Hepatocyte (in vitro differentiated cells): ENCODE data around the gene ARL6IP4. TPM values are rescaled to one million over a fixed set of nuclear protein-coding genes. Genes with fewer than 3 reads are reported as not detected.
A peak's percentile ranks its signal among the peaks of the same experiment; 100 is the strongest.

Experiments used
- DNase-seq: peaks from one replicate; pipeline ENCODE4 v3.0.0-alpha.2; 2016; ENCODE audit warnings: low spot score
- H2AFZ ChIP-seq: fragments of 200-600 bp; sonication (generic); 2 replicates; pipeline ENCODE4 v1.6.0; 2016; ENCODE audit warnings: antibody characterized with exemption, mild to moderate bottlenecking
- H3K27ac ChIP-seq: fragments of 200-600 bp; sonication (generic); 2 replicates; pipeline ENCODE4 v1.5.1; 2016; ENCODE audit warnings: mild to moderate bottlenecking
- H3K27me3 ChIP-seq: fragments of 200-600 bp; sonication (generic); 2 replicates; pipeline ENCODE4 v1.6.1; 2016
- H3K36me3 ChIP-seq: fragments of 200-600 bp; sonication (generic); replicated peaks from 2 replicates; pipeline ENCODE4 v1.5.1; 2016; ENCODE audit warnings: low read depth; ENCODE audit not compliant: insufficient read depth
- H3K4me1 ChIP-seq: fragments of 200-600 bp; sonication (generic); 2 replicates; pipeline ENCODE4 v1.5.1; 2016; ENCODE audit warnings: mild to moderate bottlenecking, moderate library complexity; ENCODE audit not compliant: insufficient read depth
- H3K4me2 ChIP-seq: fragments of 200-600 bp; sonication (generic); 2 replicates; pipeline ENCODE4 v1.6.0; 2016
- H3K4me3 ChIP-seq: fragments of 200-600 bp; sonication (generic); 2 replicates; pipeline ENCODE4 v1.5.1; 2016; ENCODE audit warnings: mild to moderate bottlenecking
- H3K79me2 ChIP-seq: fragments of 200-600 bp; sonication (generic); 2 replicates; pipeline ENCODE4 v1.6.0; 2017; ENCODE audit warnings: mild to moderate bottlenecking
- H3K9me2 ChIP-seq: fragments of 200-600 bp; sonication (generic); replicated peaks from 2 replicates; pipeline ENCODE4 v1.6.0; 2017; ENCODE audit warnings: mild to moderate bottlenecking; ENCODE audit not compliant: insufficient read depth
- H3K9me3 ChIP-seq: fragments of 200-600 bp; sonication (generic); 2 replicates; pipeline ENCODE4 v1.5.1; 2016; ENCODE audit warnings: low read depth, mild to moderate bottlenecking
- H4K20me1 ChIP-seq: fragments of 200-600 bp; sonication (generic); 2 replicates; pipeline ENCODE4 v1.6.0; 2016; ENCODE audit warnings: mild to moderate bottlenecking; ENCODE audit not compliant: insufficient read depth, poor library complexity, severe bottlenecking
- WGBS: methylation state at CpG from one replicate; pipeline ENCODE4 v1.1.6; 2016; ENCODE audit warnings: low lambda C conversion rate; ENCODE audit errors: missing lambda C conversion rate; 5-methylcytosine and 5-hydroxymethylcytosine counted together
- microRNA-seq: library from miRNA; unstranded; fragments of <30 nt; microRNA quantifications from one replicate; pipeline ENCODE4, GENCODE V29; 2017
- polyA plus RNA-seq: library from polyadenylated mRNA; unstranded; fragments of >200 nt; fragmentation: Nextera tagmentation; extraction: Ambion mirVana; gene quantifications from 2 replicates; pipeline ENCODE4 v1.2.1, GENCODE V29; 2016
- small RNA-seq: library from RNA; depleted of rRNA; stranded (forward); fragments of <200 nt; gene quantifications from one replicate; pipeline ENCODE3, GENCODE V24; 2014
- total RNA-seq: library from RNA; depleted of rRNA; stranded (reverse); fragments of >200 nt; gene quantifications from 2 replicates; pipeline ENCODE4 v1.2.3, GENCODE V29; 2014
- TF ChIP-seq, protein P1 (sequence below): fragments of 200-600 bp; sonication (generic); IDR thresholded peaks from 2 replicates; pipeline ENCODE4 v1.5.1; 2016; ENCODE audit warnings: antibody characterized with exemption, mild to moderate bottlenecking; ENCODE audit not compliant: poor library complexity

The ARL6IP4 gene
- total and polyA plus RNA-seq, 2 experiments from 2014 or later, result 138 to 248 TPM

DNA sequence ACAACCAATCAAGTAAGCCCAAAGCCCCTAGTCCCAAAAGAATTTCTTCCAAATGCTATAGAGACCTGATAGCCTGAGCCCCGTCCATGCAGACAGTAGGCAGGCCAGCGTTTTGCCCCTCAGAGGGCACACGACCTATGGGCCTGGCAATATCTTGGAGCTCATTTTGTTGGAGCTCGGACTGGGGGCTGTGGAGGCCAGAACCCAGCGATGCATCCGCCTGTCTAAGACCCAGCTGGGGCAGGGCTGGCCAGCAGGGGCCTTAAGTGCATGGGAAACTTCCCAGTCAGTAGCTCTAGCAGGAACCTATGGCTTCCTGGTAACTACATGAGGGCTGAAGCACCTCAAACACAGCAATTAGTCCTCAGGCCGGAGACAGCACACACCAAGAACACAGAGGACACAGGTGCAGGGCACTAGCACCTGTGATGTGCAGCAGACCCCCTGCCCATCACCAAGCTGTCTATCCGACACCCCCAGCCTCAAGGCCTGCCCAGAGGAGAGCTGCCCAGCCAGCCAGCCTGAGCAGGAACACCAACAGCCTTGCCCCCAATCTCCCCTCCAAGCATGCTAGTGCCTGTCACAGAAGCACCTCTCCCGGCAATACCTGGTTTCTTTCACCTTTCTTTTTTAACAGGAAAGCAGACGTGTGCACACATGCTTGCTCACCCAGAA is 50.8 kb downstream of the ARL6IP4 start:
- WGBS, result 85% methylated on average over 10 of the region's 10 CpGs
- TF ChIP-seq, protein P1, sequence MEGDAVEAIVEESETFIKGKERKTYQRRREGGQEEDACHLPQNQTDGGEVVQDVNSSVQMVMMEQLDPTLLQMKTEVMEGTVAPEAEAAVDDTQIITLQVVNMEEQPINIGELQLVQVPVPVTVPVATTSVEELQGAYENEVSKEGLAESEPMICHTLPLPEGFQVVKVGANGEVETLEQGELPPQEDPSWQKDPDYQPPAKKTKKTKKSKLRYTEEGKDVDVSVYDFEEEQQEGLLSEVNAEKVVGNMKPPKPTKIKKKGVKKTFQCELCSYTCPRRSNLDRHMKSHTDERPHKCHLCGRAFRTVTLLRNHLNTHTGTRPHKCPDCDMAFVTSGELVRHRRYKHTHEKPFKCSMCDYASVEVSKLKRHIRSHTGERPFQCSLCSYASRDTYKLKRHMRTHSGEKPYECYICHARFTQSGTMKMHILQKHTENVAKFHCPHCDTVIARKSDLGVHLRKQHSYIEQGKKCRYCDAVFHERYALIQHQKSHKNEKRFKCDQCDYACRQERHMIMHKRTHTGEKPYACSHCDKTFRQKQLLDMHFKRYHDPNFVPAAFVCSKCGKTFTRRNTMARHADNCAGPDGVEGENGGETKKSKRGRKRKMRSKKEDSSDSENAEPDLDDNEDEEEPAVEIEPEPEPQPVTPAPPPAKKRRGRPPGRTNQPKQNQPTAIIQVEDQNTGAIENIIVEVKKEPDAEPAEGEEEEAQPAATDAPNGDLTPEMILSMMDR, result no peak

More for the DNA sequence above, 50.8 kb downstream of the ARL6IP4 start:
- H3K79me2 ChIP-seq, result no peaks in the 10 kb centered on the region
- H3K4me1 ChIP-seq, result no peaks in the 10 kb centered on the region
- DNase-seq, result no peak
- no peaks in the 10 kb centered on the region for H3K9me3 ChIP-seq
- no peak overlapping the region for H3K4me2 ChIP-seq
- no peaks in the 10 kb centered on the region for H4K20me1 ChIP-seq
- no peaks in the 10 kb centered on the region for H3K36me3 ChIP-seq
- peak overlapping the region; percentile 20 for H3K27ac ChIP-seq
- no peak overlapping the region for H3K4me3 ChIP-seq
- H3K27me3 ChIP-seq, result no peaks in the 10 kb centered on the region
- H3K9me2 ChIP-seq, result no peaks in the 10 kb centered on the region
- H2AFZ ChIP-seq, result no peak overlapping the region

Small RNA genes lying within 50 kb of the gene (microRNA-seq; reads per million reads assigned to microRNA genes)
- not detected for gene MIR4304

Small RNA genes lying within 50 kb of the gene (small RNA-seq; reads per million reads assigned to genes)
- gene ARL6IP4 (not detected), gene MIR4304 (not detected)

Other genes with a start within 250 kb of the ARL6IP4 start
- gene HCAR1, start 249.8 kb upstream of the ARL6IP4 start, total RNA-seq, result 0.40 and 0.63 TPM in 2 replicates
- 0.19 TPM in 1 of 2 replicates, not detected in the other for gene HCAR1, start 249.8 kb upstream of the ARL6IP4 start, polyA plus RNA-seq
- 42.5 and 42.6 TPM in 2 replicates for gene DENR, start 227.9 kb upstream of the ARL6IP4 start, total RNA-seq
- 62.8 and 64.8 TPM in 2 replicates for gene DENR, start 227.9 kb upstream of the ARL6IP4 start, polyA plus RNA-seq
- gene CCDC62, start 206.1 kb upstream of the ARL6IP4 start, total RNA-seq, result 0.50 and 1.1 TPM in 2 replicates
- 0.12 TPM in 2 replicates for gene CCDC62, start 206.1 kb upstream of the ARL6IP4 start, polyA plus RNA-seq
- 36.0 and 44.3 TPM in 2 replicates for gene HIP1R, start 145.2 kb upstream of the ARL6IP4 start, total RNA-seq
- 31.8 and 33.1 TPM in 2 replicates for gene HIP1R, start 145.2 kb upstream of the ARL6IP4 start, polyA plus RNA-seq
- 23.5 and 24.7 TPM in 2 replicates for gene VPS37B, start 84.6 kb upstream of the ARL6IP4 start, total RNA-seq
- 29.0 and 35.3 TPM in 2 replicates for gene VPS37B, start 84.6 kb upstream of the ARL6IP4 start, polyA plus RNA-seq
- gene ABCB9, start 14.2 kb upstream of the ARL6IP4 start, total RNA-seq, result 3.9 and 4.4 TPM in 2 replicates
- gene ABCB9, start 14.2 kb upstream of the ARL6IP4 start, polyA plus RNA-seq, result 5.5 and 7.3 TPM in 2 replicates
- gene OGFOD2, start 5.4 kb upstream of the ARL6IP4 start, total RNA-seq, result 11.4 and 13.4 TPM in 2 replicates
- gene OGFOD2, start 5.4 kb upstream of the ARL6IP4 start, polyA plus RNA-seq, result 23.9 and 26.5 TPM in 2 replicates
- 2.2 and 3.6 TPM in 2 replicates for gene PITPNM2, start 170.4 kb downstream of the ARL6IP4 start, total RNA-seq
- gene PITPNM2, start 170.4 kb downstream of the ARL6IP4 start, polyA plus RNA-seq, result 5.7 and 6.3 TPM in 2 replicates